ENCODE data around the gene MME. TPM values are rescaled to one million over a fixed set of nuclear protein-coding genes. Genes with fewer than 3 reads are reported as not detected.
"Not testable (repeated sequence)": the region's sequence is repeated elsewhere in the genome, so short reads cannot be mapped to it uniquely, and the experiment has no call there.

Gene MME
- total RNA-seq, 2 experiments from 2014 or later = not detected

DNA sequence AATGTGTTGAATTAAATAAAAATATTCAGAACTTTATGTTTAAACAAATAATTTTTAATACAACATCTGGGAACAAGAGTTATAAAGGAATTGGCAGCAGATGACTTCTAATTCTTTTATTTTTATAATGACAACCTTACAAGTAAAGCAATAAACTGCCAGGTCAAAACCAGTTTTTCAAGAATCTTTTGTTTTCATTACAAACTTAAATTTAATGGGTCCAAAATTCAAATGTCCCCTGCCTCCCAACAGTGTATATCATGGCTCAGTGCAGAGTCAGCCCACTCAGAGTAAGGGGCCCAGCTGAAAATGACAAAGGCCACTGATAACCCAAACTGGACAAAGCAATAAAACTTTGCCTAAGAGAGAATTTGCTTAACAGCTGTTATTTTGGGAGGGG, 131.8 kb downstream of the MME start:
- Mint-ChIP-seq H3K27ac (no peak overlapping the region), H3K4me3 (no peak overlapping the region), H3K4me1 (no peaks in the 10 kb centered on the region), H3K36me3 (no peaks in the 10 kb centered on the region), H3K9me3 (no peaks in the 10 kb centered on the region), H3K27me3 (no peaks in the 10 kb centered on the region)
- no peak for DNase-seq

DNA sequence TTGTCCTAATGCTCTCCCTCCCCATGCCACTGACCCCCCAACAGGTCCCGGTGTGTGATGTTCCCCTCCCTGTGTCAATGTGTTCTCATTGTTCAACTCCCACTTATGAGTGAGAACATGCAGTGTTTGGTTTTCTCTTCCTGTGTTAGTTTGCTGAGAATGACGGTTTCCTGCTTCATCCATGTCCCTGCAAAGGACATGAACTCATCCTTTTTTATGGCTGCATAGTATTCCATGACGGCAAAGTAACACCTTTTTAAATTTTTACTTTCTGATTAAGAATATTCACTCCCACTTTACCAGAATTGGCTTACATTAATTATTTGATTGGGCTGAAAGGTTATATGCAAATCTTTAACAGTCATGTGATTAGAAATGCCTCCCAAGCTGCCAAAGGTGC, 135.9 kb downstream of the MME start:
- H3K4me3 Mint-ChIP-seq, H3K4me1 Mint-ChIP-seq, H3K27me3 Mint-ChIP-seq, H3K36me3 Mint-ChIP-seq, DNase-seq, H3K9me3 Mint-ChIP-seq, H3K27ac Mint-ChIP-seq: not testable (repeated sequence)

DNA sequence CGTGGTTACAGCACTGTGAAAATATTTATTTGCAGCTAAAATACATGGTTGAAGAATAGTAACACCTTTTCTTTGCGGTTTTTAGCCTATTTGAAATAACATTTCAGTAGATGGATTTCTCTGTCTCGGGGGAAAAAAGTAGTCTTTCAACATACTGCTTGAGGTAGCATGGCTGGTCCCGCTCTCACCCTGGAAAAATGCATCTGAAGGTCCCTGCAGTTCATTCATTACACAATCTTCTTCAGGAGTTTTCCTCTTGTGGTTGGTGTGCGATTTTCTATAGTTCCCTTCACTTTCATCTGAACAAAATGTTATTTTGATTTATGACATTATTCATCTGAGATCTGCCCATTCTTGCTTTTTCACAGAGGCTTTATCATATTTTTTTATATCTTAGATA, 137.5 kb downstream of the MME start:
- no peaks in the 10 kb centered on the region for H3K27me3 Mint-ChIP-seq
- no peaks in the 10 kb centered on the region for H3K4me1 Mint-ChIP-seq
- no peak overlapping the region for H3K4me3 Mint-ChIP-seq
- peaks cover 1% of the 10 kb centered on the region for H3K9me3 Mint-ChIP-seq
- no peak for DNase-seq
- H3K27ac Mint-ChIP-seq = no peak overlapping the region
- H3K36me3 Mint-ChIP-seq = no peaks in the 10 kb centered on the region

DNA sequence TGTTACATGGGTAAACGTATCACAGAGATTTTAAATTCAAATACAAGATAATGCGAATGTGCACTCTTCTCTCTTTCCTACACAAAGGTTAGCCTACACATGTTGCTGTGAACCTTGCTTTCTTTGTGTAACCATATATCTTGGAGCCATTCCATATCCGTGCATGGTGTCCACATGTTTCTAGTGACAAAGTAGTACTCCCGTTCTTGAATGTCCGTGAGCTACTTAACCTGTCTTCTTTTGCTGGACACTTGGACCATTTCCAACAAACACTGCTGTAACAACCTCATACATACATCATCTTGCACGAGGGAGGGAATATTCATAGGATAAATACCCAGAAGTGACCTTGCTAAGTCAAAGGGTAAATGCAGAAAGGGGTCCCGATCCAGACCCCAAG, 138.3 kb downstream of the MME start:
- no peaks in the 10 kb centered on the region for H3K4me1 Mint-ChIP-seq
- no peak for DNase-seq
- no peak overlapping the region for H3K27ac Mint-ChIP-seq
- H3K9me3 Mint-ChIP-seq = peaks cover 1% of the 10 kb centered on the region
- no peak overlapping the region for H3K4me3 Mint-ChIP-seq
- H3K36me3 Mint-ChIP-seq = no peaks in the 10 kb centered on the region
- H3K27me3 Mint-ChIP-seq = no peaks in the 10 kb centered on the region

DNA sequence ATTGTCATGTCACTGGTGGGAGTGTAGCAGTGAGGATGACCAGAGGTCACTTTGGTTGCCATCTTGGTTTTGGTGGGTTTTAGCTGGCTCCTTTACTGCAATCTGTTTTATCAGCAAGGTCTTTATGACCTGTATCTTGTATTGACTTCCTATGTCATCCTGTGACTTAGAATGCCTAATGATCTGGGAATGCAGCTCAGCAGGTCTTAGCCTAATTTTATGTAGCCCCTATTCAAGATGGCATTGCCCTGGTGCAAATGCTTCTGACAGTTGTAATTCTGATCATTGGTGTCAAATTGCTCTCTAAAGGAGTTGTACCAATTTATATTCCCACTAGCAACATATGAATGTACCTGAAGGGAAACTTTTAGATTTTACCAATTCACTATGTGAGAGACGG, 139.0 kb downstream of the MME start:
- peaks cover 1% of the 10 kb centered on the region for H3K9me3 Mint-ChIP-seq
- no peaks in the 10 kb centered on the region for H3K36me3 Mint-ChIP-seq

DNA sequence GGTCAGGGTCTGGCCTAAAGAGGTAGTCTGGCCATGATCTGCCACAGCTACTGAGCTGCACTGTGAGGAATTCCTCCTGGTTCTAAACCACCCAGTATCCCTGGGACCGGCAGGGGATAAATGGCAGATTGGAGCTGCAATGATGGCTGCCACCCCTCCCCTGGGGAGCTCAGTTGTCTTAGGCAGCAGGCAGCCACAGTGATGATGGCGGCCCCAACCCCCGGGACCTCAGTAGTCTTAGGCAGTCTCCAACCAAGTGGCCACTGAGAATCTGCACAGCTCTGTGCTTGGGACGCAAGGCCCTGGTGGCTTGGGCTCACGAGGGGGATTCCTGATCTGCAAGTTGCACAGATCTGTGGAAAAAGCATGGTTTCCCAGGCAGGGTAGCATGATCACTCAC, 145.3 kb downstream of the MME start:
- Mint-ChIP-seq H3K4me1 (no peaks in the 10 kb centered on the region), H3K36me3 (no peaks in the 10 kb centered on the region), H3K4me3 (no peak overlapping the region), H3K9me3 (peaks cover 1% of the 10 kb centered on the region), H3K27me3 (no peaks in the 10 kb centered on the region), H3K27ac (no peak overlapping the region)
- DNase-seq = no peak

More for the DNA sequence above, 139.0 kb downstream of the MME start:
- Mint-ChIP-seq H3K27ac (no peak overlapping the region), H3K4me1 (no peaks in the 10 kb centered on the region), H3K27me3 (no peaks in the 10 kb centered on the region), H3K4me3 (no peak overlapping the region)
- no peak for DNase-seq

DNA sequence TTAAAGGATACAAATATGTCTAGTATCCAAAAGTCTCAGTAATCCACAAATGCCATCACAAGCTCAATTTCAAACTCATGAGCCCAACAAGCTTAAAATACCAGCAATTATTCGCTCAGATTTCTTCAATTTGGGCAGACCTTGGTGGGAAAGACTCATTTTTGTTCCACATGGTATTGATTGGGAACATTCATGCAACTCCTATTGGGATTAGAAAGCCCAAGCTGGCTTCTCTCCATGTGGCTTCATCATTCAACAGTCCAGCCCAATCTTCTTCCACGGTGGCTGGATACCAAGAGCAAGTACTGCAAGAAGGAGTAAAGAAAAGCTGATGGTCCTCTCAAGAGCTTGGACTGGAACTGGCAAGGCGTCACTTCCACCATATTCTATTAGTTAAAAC, 147.0 kb downstream of the MME start:
- Mint-ChIP-seq H3K27ac (no peak overlapping the region), H3K9me3 (no peaks in the 10 kb centered on the region), H3K4me3 (no peak overlapping the region), H3K27me3 (no peaks in the 10 kb centered on the region), H3K4me1 (no peaks in the 10 kb centered on the region), H3K36me3 (no peaks in the 10 kb centered on the region)
- no peak for DNase-seq

DNA sequence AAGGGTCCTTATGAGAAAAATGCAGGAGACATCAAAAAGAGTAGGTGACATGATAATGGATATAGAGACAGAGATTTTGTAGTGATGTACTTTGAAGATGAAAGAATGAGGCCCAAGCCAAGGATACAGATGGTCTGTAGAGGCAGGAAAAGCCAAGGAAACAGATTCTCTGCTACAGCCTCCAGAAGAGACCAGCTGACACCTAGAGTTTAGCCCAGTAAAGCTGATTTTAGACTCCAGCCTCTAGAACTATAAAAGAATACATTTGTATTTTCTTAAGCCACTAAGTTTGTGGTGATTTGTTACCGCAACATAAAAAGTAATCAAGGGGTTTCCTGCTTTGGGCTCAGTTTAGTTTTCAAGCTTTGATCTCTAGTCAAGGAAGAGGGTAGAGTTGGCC, 148.6 kb downstream of the MME start:
- no peaks in the 10 kb centered on the region for H3K4me1 Mint-ChIP-seq
- H3K9me3 Mint-ChIP-seq = no peaks in the 10 kb centered on the region
- no peaks in the 10 kb centered on the region for H3K36me3 Mint-ChIP-seq
- DNase-seq = no peak
- H3K27ac Mint-ChIP-seq = no peak overlapping the region
- H3K4me3 Mint-ChIP-seq = no peak overlapping the region
- no peaks in the 10 kb centered on the region for H3K27me3 Mint-ChIP-seq

DNA sequence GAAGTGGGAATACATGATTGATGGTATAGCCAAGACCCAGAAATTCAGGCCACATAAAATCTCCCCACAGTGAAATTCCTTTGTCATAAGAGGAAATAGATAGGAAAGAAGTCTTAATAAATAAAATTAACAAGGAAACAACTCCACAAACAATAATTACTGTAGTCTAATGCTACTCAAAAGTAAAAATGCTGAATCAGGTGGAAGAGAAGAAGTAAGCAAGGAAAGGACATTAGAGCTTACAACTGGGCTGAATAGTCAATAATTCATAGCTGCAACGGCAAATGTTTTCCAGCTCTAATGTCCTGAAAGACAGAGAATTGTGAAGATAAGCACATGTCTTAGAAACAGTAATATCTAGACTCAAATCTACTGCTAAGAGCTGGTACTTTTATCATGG, 149.0 kb downstream of the MME start:
- Mint-ChIP-seq H3K27ac (no peak overlapping the region), H3K27me3 (no peaks in the 10 kb centered on the region), H3K4me1 (no peaks in the 10 kb centered on the region), H3K9me3 (no peaks in the 10 kb centered on the region), H3K4me3 (no peak overlapping the region), H3K36me3 (no peaks in the 10 kb centered on the region)
- DNase-seq = no peak

DNA sequence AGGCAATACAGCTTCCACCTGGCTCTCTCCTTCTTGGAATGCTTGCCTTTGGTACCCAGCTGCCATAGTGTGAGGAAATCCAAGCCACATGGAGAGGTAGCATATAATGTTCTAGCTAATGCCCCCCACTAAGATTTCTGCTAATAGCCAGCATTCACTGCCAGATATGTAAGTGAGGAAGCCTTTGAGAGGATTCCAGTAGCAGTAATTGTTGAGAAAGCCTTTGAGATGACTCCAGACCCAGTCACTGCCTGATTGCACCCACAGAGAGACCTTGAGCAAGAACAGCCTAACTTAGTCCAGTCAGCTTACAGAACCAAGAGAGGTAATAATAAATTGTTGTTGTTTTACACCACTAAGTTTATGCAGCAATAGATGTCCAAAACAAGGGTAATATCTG, 150.3 kb downstream of the MME start:
- Mint-ChIP-seq H3K9me3 (no peaks in the 10 kb centered on the region), H3K4me3 (no peak overlapping the region), H3K27me3 (no peaks in the 10 kb centered on the region), H3K36me3 (no peaks in the 10 kb centered on the region), H3K4me1 (no peaks in the 10 kb centered on the region), H3K27ac (no peak overlapping the region)
- no peak for DNase-seq

DNA sequence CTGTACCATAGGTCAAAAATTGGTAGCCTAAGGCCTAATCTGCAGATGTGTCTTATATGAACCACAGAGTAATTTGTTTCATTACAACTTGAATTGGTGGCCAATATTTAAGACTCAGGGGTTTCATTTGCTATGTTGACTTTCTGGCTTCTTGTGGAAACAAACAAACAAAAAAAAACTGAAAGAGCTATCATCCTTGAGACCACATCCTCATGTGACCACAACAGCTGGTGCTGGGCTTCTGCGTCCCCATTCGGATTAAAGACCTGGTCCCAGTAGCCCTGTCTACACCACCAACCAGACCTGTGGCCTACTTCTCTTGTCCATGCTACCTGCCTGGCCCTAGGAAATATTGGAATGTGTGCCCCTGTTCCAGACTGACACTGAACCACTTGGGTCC, 151.7 kb downstream of the MME start:
- H3K4me3 Mint-ChIP-seq = no peak overlapping the region

DNA sequence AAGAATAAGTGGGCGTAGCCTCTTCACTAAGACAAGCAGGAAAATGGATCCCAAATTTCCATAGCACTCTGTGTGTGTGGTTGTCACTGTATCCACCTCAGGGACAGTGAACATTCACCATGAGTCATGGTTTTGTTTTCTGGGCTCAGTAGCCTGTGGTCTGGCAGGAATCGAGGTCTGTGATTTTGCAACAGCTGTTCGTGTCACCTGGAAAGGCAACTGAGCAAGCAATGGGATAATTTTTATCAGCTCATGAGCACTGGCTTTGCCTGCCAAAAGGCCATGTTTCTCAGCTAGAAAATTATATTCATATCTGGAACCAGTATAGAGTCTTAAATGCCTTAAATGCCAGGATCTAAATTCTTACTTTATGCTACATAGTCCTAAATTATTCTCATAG, 152.5 kb downstream of the MME start:
- no peaks in the 10 kb centered on the region for H3K27me3 Mint-ChIP-seq
- H3K4me1 Mint-ChIP-seq = no peaks in the 10 kb centered on the region
- DNase-seq = no peak
- H3K4me3 Mint-ChIP-seq = no peak overlapping the region
- no peaks in the 10 kb centered on the region for H3K36me3 Mint-ChIP-seq
- no peaks in the 10 kb centered on the region for H3K9me3 Mint-ChIP-seq
- no peak overlapping the region for H3K27ac Mint-ChIP-seq

More for the DNA sequence above, 151.7 kb downstream of the MME start:
- Mint-ChIP-seq H3K36me3 (no peaks in the 10 kb centered on the region), H3K27ac (no peak overlapping the region), H3K4me1 (no peaks in the 10 kb centered on the region), H3K27me3 (no peaks in the 10 kb centered on the region), H3K9me3 (no peaks in the 10 kb centered on the region)
- DNase-seq = no peak

DNA sequence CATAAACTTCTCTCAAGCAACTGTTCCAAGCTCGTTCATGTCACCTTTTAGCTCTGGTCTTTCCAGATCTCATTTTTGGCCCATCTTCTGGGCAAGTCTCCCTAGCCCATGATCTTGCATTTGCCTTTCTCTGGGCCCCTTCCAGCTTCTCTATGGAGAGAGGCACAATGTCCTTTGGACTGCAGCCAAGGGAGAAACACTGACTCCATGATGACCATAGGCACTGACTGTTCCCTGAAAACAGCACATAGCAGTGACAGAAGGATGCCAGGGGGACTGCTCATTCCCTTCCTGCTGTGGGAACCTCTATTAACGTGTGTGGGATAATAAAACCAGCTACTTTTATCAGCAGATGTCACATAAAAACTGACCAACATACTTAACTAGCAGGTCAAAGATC, 153.1 kb downstream of the MME start:
- no peaks in the 10 kb centered on the region for H3K27me3 Mint-ChIP-seq
- H3K36me3 Mint-ChIP-seq = no peaks in the 10 kb centered on the region
- no peak overlapping the region for H3K27ac Mint-ChIP-seq
- no peak for DNase-seq
- H3K9me3 Mint-ChIP-seq = no peaks in the 10 kb centered on the region
- H3K4me1 Mint-ChIP-seq = no peaks in the 10 kb centered on the region
- no peak overlapping the region for H3K4me3 Mint-ChIP-seq

Other genes starting within 250 kb of the MME start
- not detected for gene STRIT1, start 213.4 kb downstream of the MME start, total RNA-seq

All from activated naive CD8-positive, alpha-beta T cell treated with anti-CD3 and anti-CD28 coated beads for 36 hours (primary cell).